ENCODE data around the gene MESP2.
A peak's percentile ranks its signal among the peaks of the same experiment; 100 is the strongest.

MESP2 gene

GRCh38 chr15:89820666-89821611 is 44.8 kb downstream of the MESP2 start:
- DNase-seq: no peak

DNA sequence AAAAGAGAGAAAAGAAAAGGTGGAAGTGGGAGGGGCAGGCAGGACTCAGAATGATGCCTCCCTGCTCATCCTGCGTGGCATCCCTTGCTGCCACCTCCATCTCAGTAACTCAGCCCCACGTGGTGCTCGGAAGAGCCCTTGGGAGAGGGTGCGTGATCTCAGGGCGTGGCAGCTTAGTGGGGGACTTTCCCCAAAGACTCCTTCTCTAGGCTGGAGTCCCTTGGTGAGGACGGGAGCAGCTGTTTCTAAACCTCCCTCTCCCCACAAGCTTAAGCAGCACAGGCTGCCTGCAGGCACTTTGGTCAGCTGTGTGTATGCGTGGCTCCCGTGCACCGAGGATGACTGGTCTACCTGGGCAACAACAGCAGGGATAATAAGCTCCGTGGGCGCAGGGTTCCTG is 45.9 kb downstream of the MESP2 start:
- no peak for DNase-seq

DNA sequence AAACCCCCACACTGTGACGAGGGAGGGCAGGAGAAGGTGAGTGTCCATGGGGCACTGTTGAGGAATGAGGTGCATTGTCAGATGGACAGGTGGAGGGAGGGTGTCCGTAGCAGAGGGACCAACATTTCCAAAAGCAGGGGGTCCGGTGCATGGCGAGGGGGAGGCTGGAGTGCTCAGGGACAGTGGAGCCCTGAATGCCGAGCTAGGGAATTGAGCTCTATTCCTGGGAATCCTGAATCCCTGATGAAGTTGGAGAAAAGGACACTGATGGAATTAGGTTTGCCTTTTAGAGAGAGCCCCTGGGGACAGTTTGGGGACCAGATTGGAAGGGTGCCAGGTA is 46.4 kb downstream of the MESP2 start:
- no peak for DNase-seq

DNA sequence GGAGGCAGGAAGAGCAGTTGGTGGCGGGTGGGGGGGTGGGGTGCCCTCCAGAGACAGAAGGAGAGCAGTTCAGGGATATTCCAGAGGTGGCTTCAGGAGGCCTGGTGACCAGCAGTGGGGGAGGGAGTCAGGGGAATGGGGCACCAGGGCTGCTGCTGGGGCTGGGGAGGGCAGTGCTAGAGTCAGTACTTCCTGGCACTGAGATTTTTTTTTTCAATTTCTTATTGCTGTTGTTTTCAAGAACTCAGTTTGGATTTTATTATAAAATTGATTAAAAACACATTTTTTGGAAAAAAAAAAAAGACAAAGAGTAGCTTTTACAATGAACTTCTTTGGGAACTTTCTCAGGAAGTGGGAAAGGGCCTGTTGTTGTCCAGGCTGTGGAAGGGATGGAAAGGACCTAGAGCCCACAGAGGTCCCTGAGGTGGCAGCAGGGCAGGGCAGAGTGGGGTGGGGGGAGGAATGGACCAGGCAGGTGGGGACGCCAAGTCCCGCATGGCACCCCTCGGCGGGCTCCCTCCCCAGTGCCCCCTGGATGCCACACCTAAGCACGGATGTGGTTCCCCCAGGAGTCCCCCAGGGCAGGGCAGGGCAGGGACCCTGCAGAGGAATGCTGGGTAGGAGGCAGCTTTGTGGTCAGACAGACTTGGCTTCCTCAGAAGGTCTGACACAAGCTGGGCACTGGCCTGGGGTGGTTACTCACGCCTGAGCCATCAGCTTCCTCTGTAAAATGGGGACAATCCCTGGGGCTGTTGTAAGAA is 47.0 kb downstream of the MESP2 start:
- no peak for DNase-seq

DNA sequence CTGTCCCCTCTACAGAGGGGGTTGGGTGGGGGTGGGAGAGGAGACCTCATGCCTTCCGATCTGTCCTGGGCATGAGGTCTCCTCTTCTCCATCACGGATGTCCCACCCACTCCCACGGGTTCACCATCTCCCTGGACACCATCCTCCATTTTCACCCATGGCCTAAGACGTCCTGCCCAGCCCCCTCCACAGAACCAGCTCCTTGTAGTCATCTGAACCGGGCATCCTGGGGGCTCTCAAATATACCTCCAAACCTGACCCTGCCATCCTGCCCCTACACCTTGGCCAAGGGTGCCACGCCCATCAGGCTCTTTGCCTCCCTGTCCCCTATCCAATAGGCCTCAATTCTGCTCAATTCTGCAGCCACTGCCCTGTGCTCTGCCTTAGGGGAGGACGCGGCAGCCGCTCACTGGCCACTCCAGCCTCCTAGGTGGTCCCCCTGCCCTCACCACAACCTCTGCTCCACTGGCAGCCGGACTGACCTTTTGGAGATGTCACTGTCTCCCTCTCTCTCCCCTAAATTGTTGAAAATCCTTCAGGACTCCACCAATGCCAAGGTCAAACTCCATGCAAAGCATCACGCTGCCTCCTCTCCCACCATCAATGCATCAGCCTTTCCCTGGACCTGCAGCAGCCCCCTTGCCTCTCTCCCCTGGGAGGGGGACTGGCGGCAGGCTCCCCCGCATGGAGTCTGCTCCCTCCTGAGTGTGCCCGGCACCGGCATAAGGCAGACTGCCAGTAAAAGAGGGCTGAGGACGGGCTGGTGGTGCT is 47.9 kb downstream of the MESP2 start:
- no peak for DNase-seq

DNA sequence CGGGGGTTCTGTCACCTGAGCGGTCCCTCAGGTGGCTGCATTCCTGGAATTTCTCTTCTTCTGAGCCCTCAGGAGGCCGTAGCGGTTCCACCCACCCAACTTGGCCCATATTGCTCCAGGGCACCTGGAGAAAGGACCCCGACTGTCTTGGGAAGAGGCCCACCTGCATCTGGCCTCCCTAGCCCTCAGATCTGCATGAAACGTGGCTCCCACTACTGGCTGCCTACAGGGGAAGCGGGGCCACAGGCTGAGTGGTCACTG is 48.4 kb downstream of the MESP2 start:
- no peak for DNase-seq

GRCh38 chr15:89825271-89825940 is 49.3 kb downstream of the MESP2 start:
- peak in 1 of 2 experiments; percentile 5 for DNase-seq

DNA sequence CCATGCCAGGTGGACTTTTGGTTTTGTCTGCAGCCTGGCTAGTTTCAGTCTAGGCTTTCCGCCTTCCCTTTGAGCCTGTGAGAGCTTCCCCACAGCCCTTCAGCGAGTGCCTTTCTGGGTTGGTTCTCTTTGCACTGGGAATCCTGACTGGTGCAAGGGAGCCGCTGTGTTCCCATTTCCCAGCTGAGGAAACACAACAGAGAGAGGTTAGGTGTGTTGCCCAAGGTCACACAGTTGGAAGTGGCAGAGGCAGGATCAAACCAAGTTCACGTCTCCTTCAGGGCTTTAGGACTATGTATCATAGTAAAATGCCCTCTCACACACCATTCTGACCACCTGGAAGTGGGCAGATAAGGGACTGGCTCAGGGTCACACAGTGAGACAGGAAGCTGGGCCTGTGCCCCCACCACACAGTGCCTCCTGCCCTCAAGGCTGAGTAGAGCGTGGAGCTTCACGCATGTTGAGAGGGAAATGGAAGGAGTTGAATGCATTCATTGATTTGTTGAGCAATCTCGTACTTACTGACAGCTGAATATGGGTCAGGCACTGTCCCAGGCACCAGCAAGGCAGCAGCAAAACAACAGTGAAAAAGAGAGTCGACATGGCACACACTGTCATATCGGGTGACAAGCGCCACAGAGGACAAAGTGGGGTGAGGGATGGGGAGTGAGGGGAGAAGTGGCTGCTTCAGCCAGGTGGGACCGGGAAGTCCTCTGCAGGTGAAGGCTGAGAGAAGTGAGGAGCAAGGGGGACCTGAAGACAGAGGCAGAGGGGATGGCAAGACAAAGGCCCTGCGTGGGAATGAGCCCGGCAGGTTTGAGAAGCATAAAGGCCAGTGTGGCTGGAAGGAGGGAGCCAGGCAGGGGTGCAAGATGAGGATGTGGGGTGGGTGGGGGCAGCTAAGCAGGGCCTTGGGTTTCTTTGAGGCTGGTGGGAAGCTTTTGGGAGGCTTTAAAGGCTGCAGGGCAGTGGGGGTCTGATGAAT is 50.8 kb downstream of the MESP2 start:
- DNase-seq: no peak

DNA sequence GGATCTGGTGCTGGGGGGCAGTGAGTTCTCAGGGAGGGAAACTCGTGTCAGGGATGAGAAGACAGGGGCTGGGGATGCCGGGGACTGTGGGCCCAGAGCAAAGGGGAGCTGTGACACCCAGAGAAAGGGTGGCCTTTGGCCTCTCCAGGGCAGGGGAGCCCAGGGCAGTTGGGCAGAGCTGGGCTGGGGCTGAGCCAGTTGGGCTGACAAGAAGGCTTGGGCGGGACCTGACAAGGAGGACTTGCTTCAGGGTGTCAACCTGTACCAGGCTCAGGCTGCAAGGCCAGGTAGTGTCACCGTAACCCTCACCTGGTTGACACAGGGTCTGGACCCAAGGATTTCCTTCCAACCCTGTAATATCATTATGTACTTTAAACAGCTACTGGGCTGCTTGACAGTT is 51.7 kb downstream of the MESP2 start:
- DNase-seq: no peak
